DOHH2 (cell line): Measurements from ENCODE around the gene C22orf42.

Experiments used
- H3F3A ChIP-seq: fragments of 200-600 bp; sonication (generic), shearing (Covaris generic); 2 replicates; pipeline ENCODE4 v1.6.0; 2016; ENCODE audit warnings: antibody characterized with exemption, mild to moderate bottlenecking; ENCODE audit not compliant: control insufficient read depth, insufficient read depth
- H3K27ac ChIP-seq: fragments of 200-600 bp; sonication (generic); 2 replicates; pipeline ENCODE4 v1.5.1; 2014; ENCODE audit warnings: low read depth, mild to moderate bottlenecking, low read length, moderate library complexity
- H3K27me3 ChIP-seq: fragments of 200-600 bp; sonication (generic); 2 replicates; pipeline ENCODE4 v1.6.1; 2014; ENCODE audit warnings: mild to moderate bottlenecking, low read length, mixed read lengths; ENCODE audit not compliant: control insufficient read depth
- H3K36me3 ChIP-seq: fragments of 200-600 bp; sonication (generic); 2 replicates; pipeline ENCODE4 v1.6.1; 2014; ENCODE audit warnings: mild to moderate bottlenecking, low read length, moderate library complexity, mixed read lengths; ENCODE audit not compliant: control insufficient read depth
- H3K4me1 ChIP-seq: fragments of 200-600 bp; sonication (generic); 2 replicates; pipeline ENCODE4 v1.6.1; 2014; ENCODE audit warnings: mild to moderate bottlenecking, low read length, mixed read lengths; ENCODE audit not compliant: control insufficient read depth
- H3K4me2 ChIP-seq: fragments of 200-600 bp; sonication (generic); 2 replicates; pipeline ENCODE4 v1.6.0; 2014; ENCODE audit warnings: mild to moderate bottlenecking, low read length, moderate library complexity
- H3K4me3 ChIP-seq: fragments of 200-600 bp; sonication (generic); 2 replicates; pipeline ENCODE4 v1.5.1; 2014; ENCODE audit warnings: mild to moderate bottlenecking, low read length, mixed read lengths
- H3K79me2 ChIP-seq: fragments of 200-600 bp; sonication (generic); 2 replicates; pipeline ENCODE4 v1.6.1; 2014; ENCODE audit warnings: mild to moderate bottlenecking, low read length, mixed read lengths; ENCODE audit not compliant: control insufficient read depth
- H3K9me2 ChIP-seq: fragments of 200-600 bp; sonication (generic); replicated peaks from 2 replicates; pipeline ENCODE4 v1.6.1; 2014; ENCODE audit warnings: mild to moderate bottlenecking, low read length, mixed read lengths; ENCODE audit not compliant: control insufficient read depth
- H3K9me3 ChIP-seq: fragments of 200-600 bp; sonication (generic); 2 replicates; pipeline ENCODE4 v1.6.1; 2014; ENCODE audit warnings: antibody characterized with exemption, low read length, mixed read lengths; ENCODE audit not compliant: control insufficient read depth, insufficient read depth
- H4K20me1 ChIP-seq: fragments of 200-600 bp; sonication (generic); 2 replicates; pipeline ENCODE4 v1.6.0; 2014; ENCODE audit warnings: low read depth, mild to moderate bottlenecking, antibody characterized with exemption, low read length, moderate library complexity; ENCODE audit not compliant: control insufficient read depth, insufficient read depth
- CTCF ChIP-seq: fragments of 200-600 bp; sonication (generic); IDR thresholded peaks from one replicate; pipeline ENCODE4 v1.5.1; 2014; ENCODE audit warnings: antibody characterized with exemption, mild to moderate bottlenecking, low read depth, low read length; ENCODE audit not compliant: poor library complexity, severe bottlenecking
- EZH2phosphoT487 ChIP-seq: fragments of 200-600 bp; sonication (generic); IDR thresholded peaks from 2 replicates; pipeline ENCODE4 v1.6.1; 2017; ENCODE audit warnings: borderline replicate concordance, mild to moderate bottlenecking, antibody characterized with exemption, low read length, moderate library complexity, mixed read lengths

The C22orf42 gene

GRCh38 chr22:32158712-32159533 is at the start of gene C22orf42:
C22orf42 (minus strand) TSS chr22:32159303; CDS start chr22:32159215, 88 bp downstream.
- Histone ChIP-seq H3K27ac (no peak within 1 kb of the TSS), H3K9me3 (no peaks in the 10 kb centered on the region), H3K4me1 (no peaks in the 10 kb centered on the region), H3K79me2 (no peaks in the 10 kb centered on the region), H3K4me2 (no peak within 1 kb of the TSS), H3K27me3 (peaks cover 6% of the 10 kb centered on the region), H3K4me3 (no peak within 1 kb of the TSS), H3F3A (no peaks in the 10 kb centered on the region), H4K20me1 (no peaks in the 10 kb centered on the region), H3K9me2 (no peaks in the 10 kb centered on the region), H3K36me3 (no peaks in the 10 kb centered on the region)
- TF ChIP-seq CTCF (no peak), EZH2phosphoT487 (no peak)

- Histone ChIP-seq H3K27ac (no peak overlapping the region), H3K9me3 (no peaks in the 10 kb centered on the region), H4K20me1 (no peaks in the 10 kb centered on the region), H3F3A (no peaks in the 10 kb centered on the region), H3K4me2 (no peak overlapping the region), H3K4me3 (no peak overlapping the region), H3K36me3 (no peaks in the 10 kb centered on the region), H3K27me3 (no peaks in the 10 kb centered on the region), H3K79me2 (no peaks in the 10 kb centered on the region), H3K4me1 (no peaks in the 10 kb centered on the region), H3K9me2 (no peaks in the 10 kb centered on the region)
- TF ChIP-seq EZH2phosphoT487 (no peak), CTCF (no peak)
Measured at GRCh38 chr22:32208681-32209080, 49.6 kb upstream of the C22orf42 start.

GRCh38 chr22:32207971-32208480 is 48.9 kb upstream of the C22orf42 start:
- Histone ChIP-seq H3K36me3 (no peaks in the 10 kb centered on the region), H3K9me2 (no peaks in the 10 kb centered on the region), H3K4me1 (no peaks in the 10 kb centered on the region), H3F3A (no peaks in the 10 kb centered on the region), H3K79me2 (no peaks in the 10 kb centered on the region), H4K20me1 (no peaks in the 10 kb centered on the region), H3K4me2 (no peak overlapping the region), H3K27ac (no peak overlapping the region), H3K9me3 (no peaks in the 10 kb centered on the region), H3K27me3 (no peaks in the 10 kb centered on the region), H3K4me3 (no peak overlapping the region)
- TF ChIP-seq CTCF (no peak), EZH2phosphoT487 (no peak)
